PC-3 (cell line): ENCODE results near the gene TOPBP1. TPM values are rescaled to one million over a fixed set of nuclear protein-coding genes. Genes with fewer than 3 reads are reported as not detected.

ENCODE experiments used
- ATAC-seq: fragments of 200-7000 bp; cut with Tn5 transposase; 2 replicates; pipeline ENCODE4 v1.9.1; 2020; ENCODE audit warnings: mild to moderate bottlenecking, moderate library complexity
- BruUV-seq: library from RNA; stranded (reverse); fragments of 400-500 nt; replicated peaks from 2 replicates; lab custom pipeline; 2021; lab: Mats Ljungman, UMichigan
- CTCF ChIA-PET: fragments of 300-600 bp; sonication (Branson Sonifier 250); formaldehyde crosslinking; loops from one replicate; lab custom pipeline; 2022; ENCODE audit warnings: antibody characterized with exemption; lab: Charles Lee
- POLR2A ChIA-PET: fragments of 300-600 bp; sonication (Branson Sonifier 250); formaldehyde crosslinking; loops from one replicate; lab custom pipeline; 2022; ENCODE audit warnings: antibody characterized with exemption; ENCODE audit not compliant: unreplicated experiment; lab: Charles Lee
- DNase-seq: peaks from one replicate; pipeline ENCODE4 v3.0.0-alpha.2; 2015
- H2AFZ ChIP-seq: fragments of 300-600 bp; sonication (generic); 2 replicates; pipeline ENCODE4 v1.6.0; 2016; ENCODE audit warnings: antibody characterized with exemption, low read length
- H3F3A ChIP-seq: fragments of 300-600 bp; sonication (generic); one replicate; pipeline ENCODE4 v1.6.0; 2017; ENCODE audit warnings: antibody characterized with exemption, low read length, control low read depth, mild to moderate bottlenecking; ENCODE audit not compliant: unreplicated experiment
- H3K27ac ChIP-seq: fragments of 300-600 bp; sonication (generic); 2 replicates; pipeline ENCODE4 v1.5.1; 2016; ENCODE audit warnings: mild to moderate bottlenecking, low read length
- H3K27me3 ChIP-seq: fragments of 300-600 bp; sonication (generic); 2 replicates; pipeline ENCODE4 v1.6.1; 2016; ENCODE audit warnings: low read length, mixed read lengths
- H3K36me3 ChIP-seq: fragments of 300-600 bp; sonication (generic); 2 replicates; pipeline ENCODE4 v1.6.1; 2016; ENCODE audit warnings: low read depth, mixed run types, low read length, mixed read lengths
- H3K4me1 ChIP-seq: fragments of 300-600 bp; sonication (generic); 2 replicates; pipeline ENCODE4 v1.5.1; 2016; ENCODE audit warnings: low read length; ENCODE audit not compliant: insufficient read depth
- H3K4me2 ChIP-seq: fragments of 300-600 bp; sonication (generic); 2 replicates; pipeline ENCODE4 v1.6.0; 2016; ENCODE audit warnings: low read length
- H3K4me3 ChIP-seq: fragments of 300-600 bp; sonication (generic); 2 replicates; pipeline ENCODE4 v1.5.1; 2016; ENCODE audit warnings: mild to moderate bottlenecking, low read length, mixed read lengths
- H3K79me2 ChIP-seq: fragments of 300-600 bp; sonication (generic); 2 replicates; pipeline ENCODE4 v1.6.1; 2017; ENCODE audit warnings: low read length, mixed read lengths
- H3K9ac ChIP-seq: fragments of 300-600 bp; sonication (generic); 2 replicates; pipeline ENCODE4 v1.6.0; 2016; ENCODE audit warnings: mild to moderate bottlenecking, low read length
- H3K9me2 ChIP-seq: fragments of 300-600 bp; sonication (generic); replicated peaks from 2 replicates; pipeline ENCODE4 v1.6.1; 2016; ENCODE audit warnings: mixed run types, low read length, mixed read lengths
- H3K9me3 ChIP-seq: fragments of 300-600 bp; sonication (generic); 2 replicates; pipeline ENCODE4 v1.6.1; 2016; ENCODE audit warnings: low read length, mixed read lengths
- H4K20me1 ChIP-seq: fragments of 300-600 bp; sonication (generic); 2 replicates; pipeline ENCODE4 v1.6.1; 2016; ENCODE audit warnings: low read length, mixed read lengths
- EZH2 ChIP-seq: fragments of 300-600 bp; sonication (generic); IDR thresholded peaks from one replicate; pipeline ENCODE4 v1.6.1; 2017; ENCODE audit warnings: antibody characterized with exemption, mild to moderate bottlenecking, low read length; ENCODE audit not compliant: unreplicated experiment
- EZH2phosphoT487 ChIP-seq: fragments of 300-600 bp; sonication (generic); IDR thresholded peaks from 2 replicates; pipeline ENCODE4 v1.6.1; 2018; ENCODE audit warnings: mild to moderate bottlenecking, antibody characterized with exemption, low read length, borderline replicate concordance
- intact Hi-C: fragments of 100-400 bp; cut with micrococcal nuclease; formaldehyde crosslinking; loops from 2 replicates; pipeline ENCODE4 v1.9.0; 2023
- total RNA-seq: library from RNA; depleted of rRNA; stranded (reverse); fragments of >200 nt; gene quantifications from 2 replicates; pipeline ENCODE4 v1.2.3, GENCODE V29; 2014
- TF ChIP-seq, protein P1 (sequence below): fragments of 300-600 bp; sonication (generic); conservative IDR thresholded peaks from 2 replicates; pipeline ENCODE4 v1.5.1; 2017; ENCODE audit warnings: antibody characterized with exemption, low read depth, mild to moderate bottlenecking, low read length

The TOPBP1 gene
- total RNA-seq, 1 experiment from 2014 or later = 42.4 TPM

GRCh38 chr3:133706033-133706432 is 44.3 kb upstream of the TOPBP1 start:
- H3K36me3 ChIP-seq = no peaks in the 10 kb centered on the region
- no peak overlapping the region for H3K4me2 ChIP-seq
- POLR2A ChIA-PET = no interaction called here
- no peak overlapping the region for H3K27ac ChIP-seq
- no peak for ATAC-seq
- H3K4me1 ChIP-seq = no peaks in the 10 kb centered on the region
- no peaks in the 10 kb centered on the region for H3K79me2 ChIP-seq
- DNase-seq = no peak
- H3K9ac ChIP-seq = no peak overlapping the region
- H3K9me3 ChIP-seq = no peaks in the 10 kb centered on the region
- CTCF ChIA-PET = no interaction called here
- intact Hi-C loops = no loop called here
- no peak overlapping the region for H2AFZ ChIP-seq
- H4K20me1 ChIP-seq = no peaks in the 10 kb centered on the region
- TF ChIP-seq EZH2 (no peak), EZH2phosphoT487 (no peak)
- TF ChIP-seq, protein P1, sequence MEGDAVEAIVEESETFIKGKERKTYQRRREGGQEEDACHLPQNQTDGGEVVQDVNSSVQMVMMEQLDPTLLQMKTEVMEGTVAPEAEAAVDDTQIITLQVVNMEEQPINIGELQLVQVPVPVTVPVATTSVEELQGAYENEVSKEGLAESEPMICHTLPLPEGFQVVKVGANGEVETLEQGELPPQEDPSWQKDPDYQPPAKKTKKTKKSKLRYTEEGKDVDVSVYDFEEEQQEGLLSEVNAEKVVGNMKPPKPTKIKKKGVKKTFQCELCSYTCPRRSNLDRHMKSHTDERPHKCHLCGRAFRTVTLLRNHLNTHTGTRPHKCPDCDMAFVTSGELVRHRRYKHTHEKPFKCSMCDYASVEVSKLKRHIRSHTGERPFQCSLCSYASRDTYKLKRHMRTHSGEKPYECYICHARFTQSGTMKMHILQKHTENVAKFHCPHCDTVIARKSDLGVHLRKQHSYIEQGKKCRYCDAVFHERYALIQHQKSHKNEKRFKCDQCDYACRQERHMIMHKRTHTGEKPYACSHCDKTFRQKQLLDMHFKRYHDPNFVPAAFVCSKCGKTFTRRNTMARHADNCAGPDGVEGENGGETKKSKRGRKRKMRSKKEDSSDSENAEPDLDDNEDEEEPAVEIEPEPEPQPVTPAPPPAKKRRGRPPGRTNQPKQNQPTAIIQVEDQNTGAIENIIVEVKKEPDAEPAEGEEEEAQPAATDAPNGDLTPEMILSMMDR = no peak
- no peak overlapping the region for H3K4me3 ChIP-seq
- no peaks in the 10 kb centered on the region for H3K9me2 ChIP-seq
- BruUV-seq = no TSS peak
- no peaks in the 10 kb centered on the region for H3F3A ChIP-seq
- peaks cover 56% of the 10 kb centered on the region for H3K27me3 ChIP-seq

DNA sequence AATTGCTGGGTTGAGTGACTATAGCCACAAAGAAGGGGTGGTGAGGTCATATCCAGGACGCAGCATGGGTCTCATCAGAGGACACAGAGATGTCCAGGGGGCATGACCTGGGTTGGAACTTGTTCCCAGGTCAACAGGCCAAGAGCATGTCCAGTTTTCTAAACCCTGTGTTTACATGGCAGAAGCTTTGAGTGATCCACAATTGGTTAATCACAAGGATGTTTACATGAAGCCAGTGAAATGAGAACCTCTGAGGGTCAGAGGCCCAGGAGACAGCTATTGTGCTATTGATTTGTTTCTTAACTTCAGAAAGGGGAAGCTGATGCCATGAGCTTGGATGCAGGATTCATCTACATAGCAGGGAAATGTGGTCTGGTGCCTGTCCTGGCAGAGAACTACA is 42.2 kb upstream of the TOPBP1 start:
- ATAC-seq (no peak), DNase-seq (no peak)
- Histone ChIP-seq H3F3A (no peaks in the 10 kb centered on the region), H3K36me3 (no peaks in the 10 kb centered on the region), H3K4me2 (no peak overlapping the region), H3K79me2 (no peaks in the 10 kb centered on the region), H3K27me3 (peaks cover 38% of the 10 kb centered on the region), H3K9me3 (no peaks in the 10 kb centered on the region), H4K20me1 (no peaks in the 10 kb centered on the region), H3K27ac (no peak overlapping the region), H3K9ac (no peak overlapping the region), H3K9me2 (no peaks in the 10 kb centered on the region), H2AFZ (no peak overlapping the region), H3K4me3 (no peak overlapping the region), H3K4me1 (no peaks in the 10 kb centered on the region)
- intact Hi-C loops = no loop called here
- CTCF ChIA-PET = no interaction called here
- POLR2A ChIA-PET = no interaction called here
- no TSS peak for BruUV-seq
- TF ChIP-seq EZH2phosphoT487 (no peak), EZH2 (no peak)
- TF ChIP-seq, protein P1 = no peak

DNA sequence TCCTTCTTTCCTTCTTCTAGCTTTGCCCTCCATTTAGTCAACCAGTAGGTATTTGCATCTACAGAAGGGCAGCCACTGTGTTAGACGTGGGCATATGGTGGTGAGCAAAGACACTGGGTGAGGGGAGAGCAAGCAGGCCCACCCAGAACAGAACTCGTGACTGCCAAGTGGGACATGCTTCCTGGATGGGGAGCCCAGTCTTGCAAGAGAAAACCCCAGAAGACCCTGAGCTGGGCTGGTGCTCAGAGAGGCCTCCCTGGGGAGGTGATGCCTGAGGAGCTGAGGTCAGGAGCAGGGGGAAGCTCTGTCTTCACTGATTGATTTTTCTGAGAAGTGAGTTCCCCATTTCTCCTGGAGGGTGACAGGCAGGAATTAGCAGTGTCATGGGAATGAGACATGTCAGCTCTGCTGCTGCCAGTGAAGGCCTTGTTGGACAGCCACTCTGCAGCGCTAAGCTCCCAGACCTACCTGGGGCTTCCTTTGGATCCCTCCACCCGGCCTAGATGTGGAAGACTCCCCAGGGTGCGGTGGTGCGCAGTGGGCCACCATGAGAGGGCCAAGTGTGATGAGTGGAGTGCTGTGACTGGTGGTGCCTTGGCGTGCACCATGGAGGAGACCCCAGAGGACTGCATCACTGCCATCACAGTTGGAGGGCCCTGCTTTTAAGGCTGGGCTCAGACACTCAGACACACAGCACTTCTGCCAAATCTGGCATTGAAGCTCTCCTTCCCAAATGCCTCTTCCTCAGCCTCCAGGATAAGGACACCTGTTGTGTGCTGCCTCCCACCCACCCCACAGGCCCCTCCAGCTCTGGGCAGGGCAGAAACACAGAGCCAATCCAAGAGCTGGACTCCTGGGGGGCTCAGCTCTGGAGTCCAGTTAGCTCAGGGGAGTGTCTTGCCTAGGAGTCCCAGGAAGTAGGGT is 40.0 kb upstream of the TOPBP1 start:
- intact Hi-C loops = no loop called here

More for the DNA sequence above, 40.0 kb upstream of the TOPBP1 start:
- Histone ChIP-seq H3F3A (no peaks in the 10 kb centered on the region), H3K36me3 (no peaks in the 10 kb centered on the region), H3K9me3 (no peaks in the 10 kb centered on the region), H3K4me2 (no peak overlapping the region), H4K20me1 (no peaks in the 10 kb centered on the region), H3K9me2 (no peaks in the 10 kb centered on the region), H2AFZ (no peak overlapping the region), H3K4me3 (no peak overlapping the region), H3K79me2 (no peaks in the 10 kb centered on the region), H3K4me1 (no peaks in the 10 kb centered on the region), H3K9ac (no peak overlapping the region), H3K27me3 (peaks cover 23% of the 10 kb centered on the region), H3K27ac (no peak overlapping the region)
- CTCF ChIA-PET = no interaction called here
- BruUV-seq = no TSS peak
- no peak for ATAC-seq
- POLR2A ChIA-PET = no interaction called here
- TF ChIP-seq EZH2 = no peak
- TF ChIP-seq, protein P1 = no peak
- no peak for TF ChIP-seq EZH2phosphoT487
- no peak for DNase-seq
